Keratinocyte (primary cell): Measurements from ENCODE around the gene CACNA1C. TPM values are rescaled to one million over a fixed set of nuclear protein-coding genes. Genes with fewer than 3 reads are reported as not detected.

ENCODE experiments used
- DNase-seq: peaks from one replicate; pipeline ENCODE4 v3.0.0-alpha.2; 2011; ENCODE audit warnings: low read depth, missing footprints, low spot score
- FAIRE-seq: peaks from 2 replicates; lab custom pipeline; 2011; peaks lifted over from hg19 to GRCh38; lab: Jason Lieb, UNC
- H2AFZ ChIP-seq: 2 replicates; pipeline ENCODE4 v1.6.0; 2012; ENCODE audit warnings: low read length, control low read depth, inconsistent platforms; ENCODE audit not compliant: control insufficient read depth
- H3K27ac ChIP-seq: 2 replicates; pipeline ENCODE4 v1.5.1; 2011; ENCODE audit warnings: low read length; ENCODE audit not compliant: control insufficient read depth, insufficient read depth
- H3K27me3 ChIP-seq: 3 replicates; pipeline ENCODE4 v1.6.0; 2011; ENCODE audit warnings: low read length; ENCODE audit not compliant: control insufficient read depth, insufficient read depth; ENCODE audit errors: extremely low read depth
- H3K36me3 ChIP-seq, 2 experiments: 2 replicates in 1 of 2; 3 replicates in 1 of 2; pipeline ENCODE4 v1.5.1; 2011; ENCODE audit warnings: low read length in 2 of 2, mild to moderate bottlenecking in 1 of 2; ENCODE audit not compliant: control insufficient read depth in 2 of 2, insufficient read depth in 2 of 2; ENCODE audit errors: extremely low read depth in 1 of 2
- H3K4me1 ChIP-seq: 3 replicates; pipeline ENCODE4 v1.5.1; 2011; ENCODE audit warnings: low read length; ENCODE audit not compliant: control insufficient read depth, insufficient read depth; ENCODE audit errors: extremely low read depth
- H3K4me2 ChIP-seq: 3 replicates; pipeline ENCODE4 v1.6.0; 2011; ENCODE audit warnings: low read depth, low read length; ENCODE audit not compliant: control insufficient read depth, insufficient read depth; ENCODE audit errors: extremely low read depth
- H3K4me3 ChIP-seq, 3 experiments: fragments of 200-600 bp in 1 of 3; sonication (generic) in 1 of 3; 2 replicates in 2 of 3; 3 replicates in 1 of 3; pipeline ENCODE4 v1.5.1; 2011 to 2016; ENCODE audit warnings: low read length in 3 of 3, mild to moderate bottlenecking in 3 of 3, control low read depth in 2 of 3, inconsistent platforms in 1 of 3, low read depth in 1 of 3, mixed read lengths in 1 of 3, mixed run types in 1 of 3, moderate library complexity in 1 of 3; ENCODE audit not compliant: control insufficient read depth in 2 of 3, insufficient read depth in 2 of 3; ENCODE audit errors: extremely low read depth in 1 of 3
- H3K79me2 ChIP-seq: 2 replicates; pipeline ENCODE4 v1.6.0; 2012; ENCODE audit warnings: low read length; ENCODE audit not compliant: control insufficient read depth, insufficient read depth
- H3K9ac ChIP-seq: 3 replicates; pipeline ENCODE4 v1.6.0; 2011; ENCODE audit warnings: low read length; ENCODE audit not compliant: control insufficient read depth, insufficient read depth; ENCODE audit errors: extremely low read depth
- H3K9me1 ChIP-seq: 3 replicates; pipeline ENCODE4 v1.6.0; 2011; ENCODE audit warnings: low read length; ENCODE audit not compliant: control insufficient read depth, insufficient read depth; ENCODE audit errors: extremely low read depth
- H3K9me3 ChIP-seq: 2 replicates; pipeline ENCODE4 v1.5.1; 2012; ENCODE audit warnings: low read depth, low read length; ENCODE audit not compliant: control insufficient read depth
- H4K20me1 ChIP-seq: 3 replicates; pipeline ENCODE4 v1.6.0; 2011; ENCODE audit warnings: low read length; ENCODE audit not compliant: control insufficient read depth, insufficient read depth; ENCODE audit errors: extremely low read depth
- EZH2 ChIP-seq: IDR thresholded peaks from one replicate; pipeline ENCODE4 v1.6.1; 2012; ENCODE audit warnings: inconsistent platforms, mild to moderate bottlenecking, low read length, moderate library complexity
- dilution Hi-C: fragments of 300-500 bp; cut with MboI; formaldehyde crosslinking; loops from one replicate; pipeline ENCODE4 v1.7.0; 2020; ENCODE audit warnings: low sequenced_read_pairs; ENCODE audit not compliant: extremely low pct_ligation_motif_present
- polyA plus RNA-seq, 5 experiments: library from polyadenylated mRNA; depleted of rRNA in 3 of 5; stranded (reverse) in 3 of 5; stranded (forward) in 1 of 5; unstranded in 1 of 5; fragments of >200 nt; gene quantifications; 1 replicate in 1 of 5; 2 replicates in 3 of 5; 3 replicates in 1 of 5; pipeline versions ENCODE4 v1.2.1 to v1.2.3, GENCODE V29; 2011 to 2012; ENCODE audit warnings: missing spikeins in 2 of 5, low read depth in 1 of 5, low replicate concordance in 1 of 5
- TF ChIP-seq, protein P1 (sequence below), 3 experiments: IDR thresholded peaks in 1 of 3; conservative IDR thresholded peaks in 1 of 3; optimal IDR thresholded peaks in 1 of 3; 2 replicates in 2 of 3; 3 replicates in 1 of 3; pipeline versions ENCODE3 to v1.5.1; 2011; ENCODE audit warnings: low read length in 3 of 3, mild to moderate bottlenecking in 3 of 3, moderate library complexity in 2 of 3, control low read depth in 1 of 3, inconsistent platforms in 1 of 3; ENCODE audit not compliant: insufficient read depth in 2 of 3; ENCODE audit errors: extremely low read depth in 1 of 3

CACNA1C gene
- polyA plus RNA-seq, 1 donor (not counting 4 experiments of a cell fraction or from before 2014, with no cell fraction given): not detected

DNA sequence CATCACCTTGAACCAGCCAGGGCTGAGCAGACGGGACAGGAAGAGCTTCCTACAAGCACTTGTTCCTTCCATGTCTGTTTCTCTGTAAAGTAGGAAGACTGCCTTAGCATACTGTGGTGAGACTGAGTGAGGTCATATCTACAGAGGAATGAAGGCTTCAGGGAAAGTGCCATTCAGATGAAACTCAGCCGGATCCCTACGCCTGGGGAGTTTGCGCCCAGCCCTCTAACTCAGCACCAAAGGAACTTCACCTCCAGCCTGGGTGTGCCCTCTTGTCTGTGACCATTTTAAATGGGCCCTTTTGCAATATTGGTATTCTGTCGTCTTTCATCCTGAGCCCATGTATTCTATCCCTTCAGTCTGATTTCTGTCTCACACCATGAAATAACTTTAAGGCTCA, 566.3 kb downstream of the CACNA1C start:
- Histone ChIP-seq H3K79me2 (no peaks in the 10 kb centered on the region), H2AFZ (no peak overlapping the region), H3K9ac (no peak overlapping the region), H3K27ac (no peak overlapping the region), H3K36me3 (no peaks in the 10 kb centered on the region), H4K20me1 (no peaks in the 10 kb centered on the region), H3K9me3 (no peaks in the 10 kb centered on the region), H3K4me2 (no peak overlapping the region), H3K9me1 (no peaks in the 10 kb centered on the region), H3K27me3 (peaks cover 13% of the 10 kb centered on the region), H3K4me1 (no peaks in the 10 kb centered on the region), H3K4me3 (no peak overlapping the region)
- TF ChIP-seq, protein P1, sequence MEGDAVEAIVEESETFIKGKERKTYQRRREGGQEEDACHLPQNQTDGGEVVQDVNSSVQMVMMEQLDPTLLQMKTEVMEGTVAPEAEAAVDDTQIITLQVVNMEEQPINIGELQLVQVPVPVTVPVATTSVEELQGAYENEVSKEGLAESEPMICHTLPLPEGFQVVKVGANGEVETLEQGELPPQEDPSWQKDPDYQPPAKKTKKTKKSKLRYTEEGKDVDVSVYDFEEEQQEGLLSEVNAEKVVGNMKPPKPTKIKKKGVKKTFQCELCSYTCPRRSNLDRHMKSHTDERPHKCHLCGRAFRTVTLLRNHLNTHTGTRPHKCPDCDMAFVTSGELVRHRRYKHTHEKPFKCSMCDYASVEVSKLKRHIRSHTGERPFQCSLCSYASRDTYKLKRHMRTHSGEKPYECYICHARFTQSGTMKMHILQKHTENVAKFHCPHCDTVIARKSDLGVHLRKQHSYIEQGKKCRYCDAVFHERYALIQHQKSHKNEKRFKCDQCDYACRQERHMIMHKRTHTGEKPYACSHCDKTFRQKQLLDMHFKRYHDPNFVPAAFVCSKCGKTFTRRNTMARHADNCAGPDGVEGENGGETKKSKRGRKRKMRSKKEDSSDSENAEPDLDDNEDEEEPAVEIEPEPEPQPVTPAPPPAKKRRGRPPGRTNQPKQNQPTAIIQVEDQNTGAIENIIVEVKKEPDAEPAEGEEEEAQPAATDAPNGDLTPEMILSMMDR (optimal IDR thresholded peaks at IDR 0.05 in 1 of 3, IDR thresholded peaks at IDR 0.05 in 1 of 3, conservative IDR thresholded peaks at IDR 0.05 in 1 of 3; ENCODE audit: extremely low read depth in 1 of 3, insufficient read depth in 2 of 3, low read length in 3 of 3): no peak
- no peak for TF ChIP-seq EZH2
- dilution Hi-C loops: no loop called here
- FAIRE-seq (no peak), DNase-seq (no peak)

DNA sequence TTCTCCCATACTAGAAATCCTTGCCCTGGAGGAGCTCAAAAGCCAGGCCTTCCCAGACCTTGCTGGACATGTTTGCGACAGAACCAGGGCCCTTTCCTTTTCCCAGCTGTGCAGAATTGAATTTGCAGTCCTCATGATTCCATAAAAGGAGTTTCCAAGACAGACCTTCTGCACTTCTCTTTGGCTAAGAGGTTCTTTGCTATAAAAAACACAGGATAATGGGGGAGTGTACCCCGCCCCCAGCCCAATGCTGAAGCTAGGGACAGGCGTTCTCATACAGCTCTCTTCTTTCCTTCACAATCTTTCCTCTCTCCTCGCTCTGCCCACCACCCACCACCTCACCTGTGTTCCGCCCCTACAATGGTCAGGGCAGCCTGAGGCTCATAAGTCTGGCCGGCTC, 569.7 kb downstream of the CACNA1C start:
- peaks cover 15% of the 10 kb centered on the region for H3K27me3 ChIP-seq
- DNase-seq: no peak
- no peaks in the 10 kb centered on the region for H3K79me2 ChIP-seq
- no peak for FAIRE-seq
- H2AFZ ChIP-seq: no peak overlapping the region
- H3K4me3 ChIP-seq: no peak overlapping the region
- H3K9ac ChIP-seq: no peak overlapping the region
- H3K36me3 ChIP-seq: no peaks in the 10 kb centered on the region
- no peak overlapping the region for H3K27ac ChIP-seq
- TF ChIP-seq EZH2: no peak
- TF ChIP-seq, protein P1 (optimal IDR thresholded peaks at IDR 0.05 in 1 of 3, IDR thresholded peaks at IDR 0.05 in 1 of 3, conservative IDR thresholded peaks at IDR 0.05 in 1 of 3; ENCODE audit: extremely low read depth in 1 of 3, insufficient read depth in 2 of 3, low read length in 3 of 3): no peak
- dilution Hi-C loops: no loop called here
- no peak overlapping the region for H3K4me2 ChIP-seq
- no peaks in the 10 kb centered on the region for H3K9me3 ChIP-seq
- no peaks in the 10 kb centered on the region for H3K9me1 ChIP-seq
- H4K20me1 ChIP-seq: no peaks in the 10 kb centered on the region
- no peaks in the 10 kb centered on the region for H3K4me1 ChIP-seq
